CD4-positive, alpha-beta T cell (primary cell): ENCODE measurements around the gene TAOK1. TPM values are rescaled to one million over a fixed set of nuclear protein-coding genes. Genes with fewer than 3 reads are reported as not detected.
A peak's percentile ranks its signal among the peaks of the same experiment; 100 is the strongest.

Experiments
- ATAC-seq: fragments of 200-7000 bp; cut with Tn5 transposase; one replicate; pipeline ENCODE4 v1.10.0; 2022; ENCODE audit warnings: mild to moderate bottlenecking; ENCODE audit not compliant: poor library complexity
- CTCF ChIA-PET: fragments of 350-600 bp; sonication (Branson Sonifier 250); formaldehyde crosslinking; loops from one replicate; lab custom pipeline; 2021; ENCODE audit warnings: antibody characterized with exemption, inconsistent platforms; lab: Charles Lee
- POLR2A ChIA-PET: fragments of 350-600 bp; sonication (Branson Sonifier 250); formaldehyde crosslinking; loops from one replicate; lab custom pipeline; 2021; ENCODE audit warnings: antibody characterized with exemption, inconsistent platforms; lab: Charles Lee
- DNase-seq, 14 experiments: peaks; one replicate each; pipeline ENCODE4 v3.0.0-alpha.2; 2013 to 2020; ENCODE audit warnings: mixed read lengths in 2 of 14
- H3K27ac ChIP-seq, 2 donors: one replicate each; pipeline versions ENCODE4 v1.5.1 to v1.7.0; 2013; ENCODE audit warnings: low read length in 2 of 2, low read depth in 1 of 2, mild to moderate bottlenecking in 1 of 2
- H3K27me3 ChIP-seq, 2 experiments: 1 replicate in 1 of 2; 2 replicates in 1 of 2; pipeline versions ENCODE4 v1.6.1 to v1.7.0; 2013; ENCODE audit warnings: low read length in 2 of 2, control low read depth in 1 of 2, mild to moderate bottlenecking in 1 of 2, moderate library complexity in 1 of 2; ENCODE audit not compliant: insufficient read depth in 2 of 2, control insufficient read depth in 1 of 2
- H3K36me3 ChIP-seq: one replicate; pipeline ENCODE4 v1.6.1; 2013; ENCODE audit warnings: low read length, control low read depth; ENCODE audit not compliant: insufficient read depth
- H3K4me1 ChIP-seq: one replicate; pipeline ENCODE4 v1.6.1; 2013; ENCODE audit warnings: low read length, control low read depth; ENCODE audit not compliant: insufficient read depth
- H3K4me3 ChIP-seq: one replicate; pipeline ENCODE4 v1.5.1; 2013; ENCODE audit warnings: mild to moderate bottlenecking, low read length, moderate library complexity
- H3K9me3 ChIP-seq, 2 experiments: 1 replicate in 1 of 2; 2 replicates in 1 of 2; pipeline versions ENCODE4 v1.6.1 to v1.7.0; 2013; ENCODE audit warnings: low read length in 2 of 2, mild to moderate bottlenecking in 2 of 2, control low read depth in 1 of 2, moderate library complexity in 1 of 2; ENCODE audit not compliant: control insufficient read depth in 1 of 2, insufficient read depth in 1 of 2
- H3K27ac Mint-ChIP-seq: one replicate; pipeline ENCODE4 v1.8.0; 2020; ENCODE audit warnings: mixed read lengths
- H3K27me3 Mint-ChIP-seq: one replicate; pipeline ENCODE4 v1.8.0; 2021; ENCODE audit warnings: mixed read lengths
- H3K36me3 Mint-ChIP-seq: one replicate; pipeline ENCODE4 v1.8.0; 2021; ENCODE audit warnings: low read depth, mixed read lengths
- H3K4me1 Mint-ChIP-seq: one replicate; pipeline ENCODE4 v1.8.0; 2021; ENCODE audit warnings: low read depth, mixed read lengths
- H3K4me3 Mint-ChIP-seq: one replicate; pipeline ENCODE4 v1.8.0; 2020; ENCODE audit warnings: mild to moderate bottlenecking, mixed read lengths
- H3K9me3 Mint-ChIP-seq: one replicate; pipeline ENCODE4 v1.8.0; 2020; ENCODE audit warnings: mixed read lengths
- CTCF ChIP-seq: fragments of 200-600 bp; IDR thresholded peaks from one replicate; pipeline ENCODE4 v1.8.0; 2022; ENCODE audit warnings: antibody characterized with exemption, mild to moderate bottlenecking
- intact Hi-C, 2 experiments: fragments of 100-400 bp; cut with DNase I in 1 of 2; cut with micrococcal nuclease in 1 of 2; formaldehyde crosslinking; loops; one replicate each; pipeline versions ENCODE4 v1.15.1 to v1.9.0; 2023 to 2025; cut with DNase I, micrococcal nuclease
- total RNA-seq, 174 experiments: library from RNA in 2 of 174; stranded (reverse) in 2 of 174; gene quantifications; one replicate each; pipeline ENCODE4 v1.2.3 and lab custom pipeline; 2021 to 2026

Gene TAOK1
- total RNA-seq, 2 experiments from 2014 or later, result 33.1 to 33.8 TPM

DNA sequence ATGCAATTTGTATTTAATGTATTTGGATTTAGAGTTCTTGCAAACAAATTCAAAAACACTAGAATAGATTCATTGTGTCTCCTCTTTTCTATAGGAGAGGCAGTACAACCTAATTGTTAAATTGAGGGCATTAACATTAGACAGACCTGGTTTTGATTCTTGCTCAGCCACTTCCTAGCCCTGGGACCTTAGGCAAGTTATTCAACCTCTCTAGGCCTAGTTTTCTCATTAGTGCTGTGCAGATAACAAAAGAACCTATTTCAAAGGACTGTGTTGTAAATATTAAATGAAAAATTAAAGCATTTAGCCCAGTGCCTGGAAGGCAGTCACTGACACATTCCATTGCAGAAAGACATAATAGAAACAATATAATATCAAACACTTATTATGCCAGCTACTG is 22.0 kb upstream of the TAOK1 start:
- Mint-ChIP-seq H3K27me3 (no peaks in the 10 kb centered on the region), H3K4me1 (no peaks in the 10 kb centered on the region), H3K9me3 (no peaks in the 10 kb centered on the region), H3K36me3 (no peaks in the 10 kb centered on the region), H3K27ac (no peak overlapping the region), H3K4me3 (no peak overlapping the region)
- Histone ChIP-seq H3K27ac (no peak overlapping the region), H3K4me1 (peaks cover 3% of the 10 kb centered on the region), H3K9me3 (no peaks in the 10 kb centered on the region), H3K4me3 (no peak overlapping the region), H3K27me3 (no peaks in the 10 kb centered on the region), H3K36me3 (no peaks in the 10 kb centered on the region)
- ATAC-seq (no peak), DNase-seq (no peak)
- TF ChIP-seq CTCF, result no peak
- intact Hi-C loops, result no loop called here
- CTCF ChIA-PET, result no interaction called here
- POLR2A ChIA-PET, result no interaction called here

DNA sequence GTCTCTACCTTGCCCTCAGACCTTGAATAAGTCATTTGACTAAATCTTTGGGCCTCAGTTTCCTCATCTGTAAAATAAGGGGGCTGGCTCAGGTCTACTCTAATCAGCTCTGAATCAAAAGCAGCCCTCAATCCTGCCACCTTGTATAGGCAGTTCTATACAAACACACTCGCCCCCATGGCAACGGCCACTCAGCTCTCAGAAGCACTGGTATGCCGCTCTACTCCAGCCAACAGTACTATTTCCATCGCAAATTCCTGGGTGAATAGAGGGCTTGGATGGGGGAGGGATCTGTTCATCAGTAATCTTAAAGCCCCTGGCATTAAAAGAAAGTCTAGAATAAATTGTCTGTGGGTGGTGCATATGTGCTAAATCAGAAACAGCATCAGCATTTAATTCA is 21.2 kb upstream of the TAOK1 start:
- Mint-ChIP-seq H3K4me3 (no peak overlapping the region), H3K4me1 (no peaks in the 10 kb centered on the region), H3K36me3 (no peaks in the 10 kb centered on the region), H3K27ac (no peak overlapping the region), H3K27me3 (no peaks in the 10 kb centered on the region), H3K9me3 (no peaks in the 10 kb centered on the region)
- H3K27me3 ChIP-seq, result no peaks in the 10 kb centered on the region
- CTCF ChIA-PET, result interaction anchor here (1.0 to 2.1 kb wide), 13 partner anchors 8 to 232 kb away, joined by 3 to 24 read pairs (median 6); partner anchors contain the start of gene NUFIP2
- ATAC-seq (no peak), DNase-seq (no peak)
- H3K9me3 ChIP-seq, result no peaks in the 10 kb centered on the region
- intact Hi-C loops, result no loop called here
- TF ChIP-seq CTCF, result no peak
- no peak overlapping the region for H3K4me3 ChIP-seq
- H3K27ac ChIP-seq, result no peak overlapping the region
- H3K36me3 ChIP-seq, result no peaks in the 10 kb centered on the region
- peaks cover 3% of the 10 kb centered on the region for H3K4me1 ChIP-seq
- POLR2A ChIA-PET, result interaction anchor here (1.1 to 1.7 kb wide), 2 partner anchors 22 to 166 kb away, joined by 4 to 8 read pairs; partner anchors contain the start of gene TAOK1

DNA sequence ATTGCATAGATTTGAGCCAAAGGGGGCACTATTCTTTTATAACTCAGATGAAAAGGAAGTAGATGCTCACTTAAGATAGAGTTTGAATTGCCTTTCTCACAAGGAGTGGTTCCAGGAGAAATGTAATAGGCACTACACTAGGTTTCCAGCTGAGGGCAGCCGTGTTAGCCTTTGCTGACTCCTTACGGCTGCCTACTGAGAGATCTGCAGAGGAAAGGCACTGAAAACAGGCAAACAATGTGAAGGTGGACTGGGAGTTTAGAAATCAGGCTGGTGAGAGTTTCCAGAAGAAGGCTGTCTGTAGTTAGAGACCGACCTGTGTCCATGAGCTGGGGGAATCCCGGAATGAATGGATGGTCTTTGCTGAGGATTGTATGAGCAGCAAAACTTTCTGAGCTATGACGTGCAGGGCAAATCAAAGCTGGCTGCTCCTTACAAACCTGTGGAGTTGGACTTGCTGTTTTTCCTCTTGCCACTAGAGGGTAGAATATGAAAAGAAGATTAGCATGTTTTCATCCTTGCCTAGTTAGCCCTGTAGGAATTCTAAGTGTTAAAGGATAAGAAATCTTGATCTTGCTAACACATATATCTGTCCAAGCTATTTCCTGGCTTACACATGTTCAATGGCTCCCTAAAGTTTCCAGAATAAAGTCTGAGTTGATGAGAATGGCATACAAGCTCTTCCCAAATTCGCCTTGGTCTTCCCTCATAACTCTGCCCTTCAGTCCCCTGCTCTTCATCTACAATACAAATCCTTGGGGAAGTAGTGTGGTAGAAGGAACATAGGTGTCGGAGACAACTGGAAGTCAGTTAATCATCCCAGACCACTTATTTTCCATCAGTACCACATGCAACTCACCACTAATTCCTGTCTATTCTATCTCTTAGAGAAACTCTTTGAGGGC is 20.1 kb upstream of the TAOK1 start:
- intact Hi-C loops, result loop anchor here (1.0 kb wide), 1 partner anchor 167 kb away; no protein-coding TSS in a partner anchor
- Mint-ChIP-seq H3K27me3 (no peaks in the 10 kb centered on the region), H3K4me3 (no peak overlapping the region), H3K36me3 (no peaks in the 10 kb centered on the region), H3K4me1 (no peaks in the 10 kb centered on the region), H3K27ac (no peak overlapping the region), H3K9me3 (no peaks in the 10 kb centered on the region)
- Histone ChIP-seq H3K27ac (peak overlapping the region in 1 of 2 donors; percentile 18), H3K9me3 (no peaks in the 10 kb centered on the region), H3K4me3 (no peak overlapping the region), H3K27me3 (no peaks in the 10 kb centered on the region), H3K4me1 (peaks cover 3% of the 10 kb centered on the region), H3K36me3 (no peaks in the 10 kb centered on the region)
- peak; percentile 80 for TF ChIP-seq CTCF
- DNase-seq (peak; percentile 18 to 81 (median 48)), ATAC-seq (peak; percentile 96)
- ChIA-PET POLR2A (interaction anchor here (0.6 to 1.7 kb wide), 13 partner anchors 21 to 560 kb away, joined by 3 to 12 read pairs (median 3); partner anchors contain the start of genes ABHD15, ANKRD13B, NUFIP2 and SSH2), CTCF (interaction anchor here (0.5 to 2.1 kb wide), 45 partner anchors 9 to 269 kb away, joined by 3 to 24 read pairs (median 4); partner anchors contain the start of gene NUFIP2)
